ENCODE measurements around the gene FIZ1.
A peak's percentile ranks its signal among the peaks of the same experiment; 100 is the strongest.

FIZ1 gene

GRCh38 chr19:55611983-55612645 lies 12.8 kb upstream of the FIZ1 start:
- no peak for DNase-seq

GRCh38 chr19:55611300-55611982 lies 12.1 kb upstream of the FIZ1 start:
- no peak for DNase-seq

GRCh38 chr19:55609326-55609725 lies 10.0 kb upstream of the FIZ1 start:
- no peak for DNase-seq

GRCh38 chr19:55606817-55607216 lies 7.5 kb upstream of the FIZ1 start:
- no peak for DNase-seq

- no peak for DNase-seq
Measured at GRCh38 chr19:55606471-55606787, 7.1 kb upstream of the FIZ1 start.

GRCh38 chr19:55605637-55606470 lies 6.5 kb upstream of the FIZ1 start, which contains the start of gene ZNF865:
TSS of gene ZNF865 (plus strand) at chr19:55605647. CDS start at chr19:55613619, 7,972 bp downstream.
- DNase-seq = peak; percentile 73

- DNase-seq = peak; percentile 95
Measured at GRCh38 chr19:55605207-55605636, 5.9 kb upstream of the FIZ1 start.

GRCh38 chr19:55603581-55604292 lies 4.4 kb upstream of the FIZ1 start:
- DNase-seq = no peak

- DNase-seq = no peak
Measured at GRCh38 chr19:55603115-55603514, 3.8 kb upstream of the FIZ1 start.

- no peak for DNase-seq
Measured at GRCh38 chr19:55602104-55603001, 3.0 kb upstream of the FIZ1 start.

- DNase-seq = no peak
Measured at GRCh38 chr19:55601084-55601483, 1.8 kb upstream of the FIZ1 start.

GRCh38 chr19:55600662-55601028 lies 1.3 kb upstream of the FIZ1 start:
- DNase-seq = no peak

GRCh38 chr19:55599842-55600661 lies 735 bp upstream of the FIZ1 start, which contains the start of gene ZNF524:
TSS of gene ZNF524 (plus strand) at chr19:55600288. CDS start at chr19:55602113, 1,825 bp downstream.
- peak; percentile 88 for DNase-seq

- DNase-seq = peak; percentile 96
Measured at GRCh38 chr19:55598719-55599467, 424 bp downstream of the FIZ1 start.

GRCh38 chr19:55598034-55598433 lies 1.3 kb downstream of the FIZ1 start:
- no peak for DNase-seq

- no peak for DNase-seq
Measured at GRCh38 chr19:55597501-55597921, 1.8 kb downstream of the FIZ1 start.

- DNase-seq = no peak
Measured at GRCh38 chr19:55596304-55596703, 3.0 kb downstream of the FIZ1 start.

- no peak for DNase-seq
Measured at GRCh38 chr19:55594996-55595545, 4.2 kb downstream of the FIZ1 start.

GRCh38 chr19:55593096-55593772 lies 6.1 kb downstream of the FIZ1 start:
- no peak for DNase-seq

All from activated T-cell treated with anti-CD3 and anti-CD28 coated beads, Interleukin-2, amount 50 U/mL, for 1 hour (primary cell).